Measurements from ENCODE around the gene MCF2L.

- TF ChIP-seq, protein P1, sequence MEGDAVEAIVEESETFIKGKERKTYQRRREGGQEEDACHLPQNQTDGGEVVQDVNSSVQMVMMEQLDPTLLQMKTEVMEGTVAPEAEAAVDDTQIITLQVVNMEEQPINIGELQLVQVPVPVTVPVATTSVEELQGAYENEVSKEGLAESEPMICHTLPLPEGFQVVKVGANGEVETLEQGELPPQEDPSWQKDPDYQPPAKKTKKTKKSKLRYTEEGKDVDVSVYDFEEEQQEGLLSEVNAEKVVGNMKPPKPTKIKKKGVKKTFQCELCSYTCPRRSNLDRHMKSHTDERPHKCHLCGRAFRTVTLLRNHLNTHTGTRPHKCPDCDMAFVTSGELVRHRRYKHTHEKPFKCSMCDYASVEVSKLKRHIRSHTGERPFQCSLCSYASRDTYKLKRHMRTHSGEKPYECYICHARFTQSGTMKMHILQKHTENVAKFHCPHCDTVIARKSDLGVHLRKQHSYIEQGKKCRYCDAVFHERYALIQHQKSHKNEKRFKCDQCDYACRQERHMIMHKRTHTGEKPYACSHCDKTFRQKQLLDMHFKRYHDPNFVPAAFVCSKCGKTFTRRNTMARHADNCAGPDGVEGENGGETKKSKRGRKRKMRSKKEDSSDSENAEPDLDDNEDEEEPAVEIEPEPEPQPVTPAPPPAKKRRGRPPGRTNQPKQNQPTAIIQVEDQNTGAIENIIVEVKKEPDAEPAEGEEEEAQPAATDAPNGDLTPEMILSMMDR (IDR thresholded peaks at IDR 0.05) = no peak
- TF ChIP-seq EZH2 (IDR thresholded peaks at IDR 0.05) = no peak
Measured at GRCh38 chr13:113137691-113138298, 168.8 kb downstream of the MCF2L start.
